IMR-90 (cell line): Measurements from ENCODE around the gene SLC17A5. TPM values are rescaled to one million over a fixed set of nuclear protein-coding genes. Genes with fewer than 3 reads are reported as not detected.

ENCODE experiments used
- ATAC-seq: fragments of 200-7000 bp; cut with Tn5 transposase; 2 replicates; pipeline ENCODE4 v1.9.1; 2020; ENCODE audit warnings: low read depth, mild to moderate bottlenecking, moderate library complexity
- BruUV-seq: library from RNA; stranded (reverse); fragments of 400-500 nt; replicated peaks from 2 replicates; lab custom pipeline; 2021; lab: Mats Ljungman, UMichigan
- CTCF ChIA-PET: fragments of 300-600 bp; formaldehyde crosslinking; extraction: SDS; loops from one replicate; lab custom pipeline; 2021; ENCODE audit warnings: antibody characterized with exemption; lab: Yijun Ruan, JAX
- POLR2A ChIA-PET: fragments of 300-600 bp; sonication (Branson Sonifier 250); formaldehyde crosslinking; loops from one replicate; lab custom pipeline; 2022; ENCODE audit warnings: antibody characterized with exemption; ENCODE audit not compliant: unreplicated experiment; lab: Charles Lee
- DNase-seq: peaks from one replicate; pipeline ENCODE4 v3.0.0; 2013
- H2AFZ ChIP-seq: replicated peaks from 2 replicates; pipeline ENCODE3; 2013; ENCODE audit warnings: low read length, mild to moderate bottlenecking; ENCODE audit not compliant: poor library complexity
- H2AK5ac ChIP-seq: 2 replicates; pipeline ENCODE4 v1.6.1; 2013; ENCODE audit warnings: low read depth, low read length, inconsistent platforms
- H2AK9ac ChIP-seq: replicated peaks from 2 replicates; pipeline ENCODE3; 2013; ENCODE audit warnings: mild to moderate bottlenecking, low read depth, low read length, moderate library complexity; ENCODE audit not compliant: poor library complexity
- H2BK120ac ChIP-seq: 2 replicates; pipeline ENCODE4 v1.6.1; 2013; ENCODE audit warnings: low read depth, low read length, inconsistent platforms
- H2BK15ac ChIP-seq: 3 replicates; pipeline ENCODE4 v1.6.1; 2013; ENCODE audit warnings: low read depth, low read length, inconsistent platforms
- H2BK20ac ChIP-seq: 2 replicates; pipeline ENCODE4 v1.6.1; 2013; ENCODE audit warnings: low read depth, mild to moderate bottlenecking, inconsistent platforms, low read length, moderate library complexity
- H2BK5ac ChIP-seq: 2 replicates; pipeline ENCODE4 v1.6.1; 2013; ENCODE audit warnings: mild to moderate bottlenecking, low read depth, low read length, inconsistent platforms; ENCODE audit not compliant: poor library complexity, severe bottlenecking
- H3K14ac ChIP-seq: replicated peaks from 2 replicates; pipeline ENCODE4 v1.6.1; 2013; ENCODE audit warnings: low read depth, low read length, inconsistent platforms
- H3K18ac ChIP-seq: 2 replicates; pipeline ENCODE4 v1.6.1; 2013; ENCODE audit warnings: low read depth, low read length, control low read depth
- H3K23ac ChIP-seq: 2 replicates; pipeline ENCODE4 v1.6.1; 2013; ENCODE audit warnings: low read depth, low read length, inconsistent platforms
- H3K27ac ChIP-seq: 2 replicates; pipeline ENCODE4 v1.5.1; 2013; ENCODE audit warnings: mild to moderate bottlenecking, control low read depth, low read length; ENCODE audit not compliant: insufficient read depth
- H3K27me3 ChIP-seq: 2 replicates; pipeline ENCODE4 v1.6.1; 2013; ENCODE audit warnings: low read length; ENCODE audit not compliant: control insufficient read depth, insufficient read depth
- H3K36me3 ChIP-seq: 2 replicates; pipeline ENCODE4 v1.6.1; 2013; ENCODE audit warnings: low read length, mixed read lengths; ENCODE audit not compliant: control insufficient read depth, insufficient read depth
- H3K4ac ChIP-seq: 2 replicates; pipeline ENCODE4 v1.6.1; 2013; ENCODE audit warnings: low read depth, low read length, inconsistent platforms
- H3K4me1 ChIP-seq: 2 replicates; pipeline ENCODE4 v1.6.1; 2013; ENCODE audit warnings: low read length, mixed read lengths; ENCODE audit not compliant: control insufficient read depth, insufficient read depth
- H3K4me2 ChIP-seq: 2 replicates; pipeline ENCODE4 v1.6.1; 2013; ENCODE audit warnings: low read depth, mild to moderate bottlenecking, control low read depth, low read length, moderate library complexity
- H3K4me3 ChIP-seq: 2 replicates; pipeline ENCODE4 v1.5.1; 2013; ENCODE audit warnings: low read depth, mild to moderate bottlenecking, control low read depth, low read length, moderate library complexity; ENCODE audit not compliant: insufficient read depth
- H3K56ac ChIP-seq: 2 replicates; pipeline ENCODE4 v1.6.1; 2013; ENCODE audit warnings: low read length, inconsistent platforms; ENCODE audit not compliant: insufficient read depth; ENCODE audit errors: extremely low read depth
- H3K79me1 ChIP-seq, 2 experiments: 2 replicates each; pipeline ENCODE4 v1.6.1; 2013; ENCODE audit warnings: low read length in 2 of 2, inconsistent platforms in 1 of 2, low read depth in 1 of 2
- H3K9ac ChIP-seq: 2 replicates; pipeline ENCODE4 v1.6.1; 2013; ENCODE audit warnings: low read depth, low read length, control low read depth
- H3K9me1 ChIP-seq: 2 replicates; pipeline ENCODE4 v1.6.1; 2013; ENCODE audit warnings: low read length, inconsistent platforms; ENCODE audit not compliant: insufficient read depth
- H3K9me3 ChIP-seq: 2 replicates; pipeline ENCODE4 v1.6.1; 2013; ENCODE audit warnings: low read length; ENCODE audit not compliant: control insufficient read depth, insufficient read depth
- H4K20me1 ChIP-seq: 2 replicates; pipeline ENCODE4 v1.6.1; 2013; ENCODE audit warnings: low read length, inconsistent platforms; ENCODE audit not compliant: insufficient read depth
- H4K5ac ChIP-seq: 2 replicates; pipeline ENCODE4 v1.6.1; 2013; ENCODE audit warnings: mild to moderate bottlenecking, low read depth, low read length, control low read depth
- H4K8ac ChIP-seq, 2 experiments: 2 replicates each; pipeline ENCODE4 v1.6.1; 2013; ENCODE audit warnings: low read depth in 2 of 2, low read length in 2 of 2, control low read depth in 1 of 2, inconsistent platforms in 1 of 2
- H4K91ac ChIP-seq: 2 replicates; pipeline ENCODE4 v1.6.1; 2013; ENCODE audit warnings: low read depth, low read length, inconsistent platforms; ENCODE audit not compliant: insufficient read depth
- BHLHE40 ChIP-seq: fragments of 150-350 bp; IDR thresholded peaks from 2 replicates; pipeline ENCODE4 v1.6.1; 2016; ENCODE audit warnings: mild to moderate bottlenecking, low read depth, low read length
- CEBPB ChIP-seq: IDR thresholded peaks from 2 replicates; pipeline ENCODE4 v1.6.1; 2012; ENCODE audit warnings: low read depth, low read length, improper control_type of control experiment
- CHD1 ChIP-seq: IDR thresholded peaks from 2 replicates; pipeline ENCODE4 v1.6.1; 2012; ENCODE audit warnings: low read depth, low read length, improper control_type of control experiment
- FOS ChIP-seq: fragments of 150-350 bp; IDR thresholded peaks from 2 replicates; pipeline ENCODE4 v1.6.1; 2016; ENCODE audit warnings: low read depth, low read length
- MAFK ChIP-seq: IDR thresholded peaks from 2 replicates; pipeline ENCODE4 v1.6.1; 2012; ENCODE audit warnings: low read depth, low read length, improper control_type of control experiment
- SMC3 ChIP-seq: fragments of 150-350 bp; IDR thresholded peaks from 2 replicates; pipeline ENCODE4 v1.6.1; 2016; ENCODE audit warnings: low read depth, mild to moderate bottlenecking, antibody characterized with exemption, low read length, moderate library complexity
- WGBS, 2 experiments: methylation state at CpG; one replicate each; pipeline versions ENCODE4 v1.1.5 to v1.1.7; 2013; ENCODE audit warnings: missing lambda C conversion rate in 2 of 2; ENCODE audit not compliant: insufficient read length in 1 of 2; ENCODE audit errors: extremely low coverage in 2 of 2; 5-methylcytosine and 5-hydroxymethylcytosine counted together
- dilution Hi-C: fragments of 300-500 bp; cut with HindIII; formaldehyde crosslinking; loops from one replicate; pipeline ENCODE4 v1.14.3; 2018; ENCODE audit warnings: low sequenced_read_pairs; ENCODE audit not compliant: unreplicated experiment
- in situ Hi-C: fragments of 300-500 bp; cut with MboI; formaldehyde crosslinking; loops from 3 replicates; pipeline ENCODE4 v1.14.3; 2019; ENCODE audit warnings: low sequenced_read_pairs, inconsistent platforms, mixed read lengths
- intact Hi-C: fragments of 100-400 bp; cut with micrococcal nuclease; formaldehyde crosslinking; loops from 2 replicates; pipeline ENCODE4 v1.10.0; 2022
- polyA plus RNA-seq, 3 experiments: library from polyadenylated mRNA; depleted of rRNA; stranded (reverse); fragments of >200 nt; gene quantifications; 2 replicates each; pipeline ENCODE4 v1.2.3, GENCODE V29; 2012; ENCODE audit warnings: low replicate concordance in 1 of 3
- total RNA-seq: library from RNA; depleted of rRNA; stranded (reverse); fragments of >200 nt; gene quantifications from 2 replicates; pipeline ENCODE4 v1.2.3, GENCODE V29; 2012
- TF ChIP-seq, protein P1 (sequence below): conservative IDR thresholded peaks from 2 replicates; pipeline ENCODE4 v1.5.1; 2012; ENCODE audit warnings: mild to moderate bottlenecking, low read depth, low read length, improper control_type of control experiment

The SLC17A5 gene
- total and polyA plus RNA-seq, 2 of the 4 experiments (the other 2 are of a cell fraction), result 20.8 to 27.2 TPM

- in situ Hi-C loops (no loop called here), dilution Hi-C loops (no loop called here), intact Hi-C loops (no loop called here)
- TF ChIP-seq CHD1, result no peak
- TF ChIP-seq FOS, result no peak
- TF ChIP-seq, protein P1, sequence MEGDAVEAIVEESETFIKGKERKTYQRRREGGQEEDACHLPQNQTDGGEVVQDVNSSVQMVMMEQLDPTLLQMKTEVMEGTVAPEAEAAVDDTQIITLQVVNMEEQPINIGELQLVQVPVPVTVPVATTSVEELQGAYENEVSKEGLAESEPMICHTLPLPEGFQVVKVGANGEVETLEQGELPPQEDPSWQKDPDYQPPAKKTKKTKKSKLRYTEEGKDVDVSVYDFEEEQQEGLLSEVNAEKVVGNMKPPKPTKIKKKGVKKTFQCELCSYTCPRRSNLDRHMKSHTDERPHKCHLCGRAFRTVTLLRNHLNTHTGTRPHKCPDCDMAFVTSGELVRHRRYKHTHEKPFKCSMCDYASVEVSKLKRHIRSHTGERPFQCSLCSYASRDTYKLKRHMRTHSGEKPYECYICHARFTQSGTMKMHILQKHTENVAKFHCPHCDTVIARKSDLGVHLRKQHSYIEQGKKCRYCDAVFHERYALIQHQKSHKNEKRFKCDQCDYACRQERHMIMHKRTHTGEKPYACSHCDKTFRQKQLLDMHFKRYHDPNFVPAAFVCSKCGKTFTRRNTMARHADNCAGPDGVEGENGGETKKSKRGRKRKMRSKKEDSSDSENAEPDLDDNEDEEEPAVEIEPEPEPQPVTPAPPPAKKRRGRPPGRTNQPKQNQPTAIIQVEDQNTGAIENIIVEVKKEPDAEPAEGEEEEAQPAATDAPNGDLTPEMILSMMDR, result no peak
- TF ChIP-seq SMC3, result no peak
- no peak for TF ChIP-seq MAFK
- TF ChIP-seq CEBPB, result no peak
- no peak for TF ChIP-seq BHLHE40
- H3K56ac ChIP-seq, result no peak overlapping the region
- no peak overlapping the region for H4K91ac ChIP-seq
- no peak overlapping the region for H2AK9ac ChIP-seq
- no peak overlapping the region for H4K5ac ChIP-seq
- ATAC-seq (no peak), DNase-seq (no peak)
- H3K79me1 ChIP-seq, result peaks cover 13 to 28% of the 10 kb centered on the region in 2 experiments; a peak in 3 of 4 replicates
- no peak overlapping the region for H3K18ac ChIP-seq
- H3K4me2 ChIP-seq, result no peak overlapping the region
- no CpG with 5 or more reads among the region's 2 CpGs for WGBS, 2 experiments
- POLR2A ChIA-PET, result no interaction called here
- H3K14ac ChIP-seq, result no peak overlapping the region
- H2BK120ac ChIP-seq, result no peak overlapping the region
- H3K4ac ChIP-seq, result no peak overlapping the region
- H3K4me3 ChIP-seq, result no peak overlapping the region
- H3K9me3 ChIP-seq, result no peaks in the 10 kb centered on the region
- H2AK5ac ChIP-seq, result no peak overlapping the region
- no peaks in the 10 kb centered on the region for H3K27me3 ChIP-seq
- CTCF ChIA-PET, result no interaction called here
- H2BK20ac ChIP-seq, result no peak overlapping the region
- no peaks in the 10 kb centered on the region for H4K20me1 ChIP-seq
- H3K27ac ChIP-seq, result no peak overlapping the region
- H3K36me3 ChIP-seq, result no peaks in the 10 kb centered on the region
- no peak overlapping the region for H3K23ac ChIP-seq
- no peak overlapping the region for H4K8ac ChIP-seq
- no TSS peak for BruUV-seq
- H3K4me1 ChIP-seq, result peaks cover 3% of the 10 kb centered on the region; the same call in 1 of the 2 replicates
- no peak overlapping the region for H2BK5ac ChIP-seq
- no peak overlapping the region for H2AFZ ChIP-seq
- H3K9me1 ChIP-seq, result peaks cover 6% of the 10 kb centered on the region; the same call in 1 of the 2 replicates
- no peak overlapping the region for H2BK15ac ChIP-seq
- no peak overlapping the region for H3K9ac ChIP-seq
These were observed 2.8 kb upstream of the SLC17A5 start for GRCh38 chr6:73656531-73657145.
